Ishikawa (cell line): ENCODE results near the gene MROH7.

Experiments used
- CEBPB ChIP-seq: IDR thresholded peaks from 2 replicates; pipeline ENCODE4 v1.6.1; 2012
- EP300 ChIP-seq: IDR thresholded peaks from 2 replicates; pipeline ENCODE4 v1.6.1; 2012; ENCODE audit warnings: borderline replicate concordance
- RAD21 ChIP-seq: IDR thresholded peaks from 2 replicates; pipeline ENCODE4 v1.6.1; 2012; ENCODE audit warnings: low read depth

DNA sequence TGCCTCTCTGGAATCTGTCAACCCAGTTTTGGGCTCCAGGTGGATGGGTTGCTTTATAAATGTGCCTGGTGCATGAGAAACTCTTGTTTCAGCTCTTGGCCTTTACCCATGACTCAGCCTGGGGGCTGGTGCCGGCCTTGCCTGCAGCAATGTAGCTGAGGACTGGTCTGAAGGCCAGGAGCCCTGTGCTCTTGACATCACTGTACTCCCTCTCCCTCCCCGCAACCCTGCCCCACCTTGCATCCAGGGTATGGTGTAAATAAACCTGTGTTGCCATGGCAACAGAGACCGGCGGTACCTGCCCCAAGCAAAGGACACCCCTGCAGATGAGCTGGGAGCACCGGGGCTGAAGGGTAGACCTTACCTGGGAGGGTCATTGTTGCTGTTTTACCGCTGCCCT, 31.5 kb upstream of the MROH7 start:
- TF ChIP-seq EP300 = no peak
- no peak for TF ChIP-seq CEBPB
- no peak for TF ChIP-seq RAD21
